ENCODE measurements around the gene PPIL6.

Gene PPIL6

DNA sequence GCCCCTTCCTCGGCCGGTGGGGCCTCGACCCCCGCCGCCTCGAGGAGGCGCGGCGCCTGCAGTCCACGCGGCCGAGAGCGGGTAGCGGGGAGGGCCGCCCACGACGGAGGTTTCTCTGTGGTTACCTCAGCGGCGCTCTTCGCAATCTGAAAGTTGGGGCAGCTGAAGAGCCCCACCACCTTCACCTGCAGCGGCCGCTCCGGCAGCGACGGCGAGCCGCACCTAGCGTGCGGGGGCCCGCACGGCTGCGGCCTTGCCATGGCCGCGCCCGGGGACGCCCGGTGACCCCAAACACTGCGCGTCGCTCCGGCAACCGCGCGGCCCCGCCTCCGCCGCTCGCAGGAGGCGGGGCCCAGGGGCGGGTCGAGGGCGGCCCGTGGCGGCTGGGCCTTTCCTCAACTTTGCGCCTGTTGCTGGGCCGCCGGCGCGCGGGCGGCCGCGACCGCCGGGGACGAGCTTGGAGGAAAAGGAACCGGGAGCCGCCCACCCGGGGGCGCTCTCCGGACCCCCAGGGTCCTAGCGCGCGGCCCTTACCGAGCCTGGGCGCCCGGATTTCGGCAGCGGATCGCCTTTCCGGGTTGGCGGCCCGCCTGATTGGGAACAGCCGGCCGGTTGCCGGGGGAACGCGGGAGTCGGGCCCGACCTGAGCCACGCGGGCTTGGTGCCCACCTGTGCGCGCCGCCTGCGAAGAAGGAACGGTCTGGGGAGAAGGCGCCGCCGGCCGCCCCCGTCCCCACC lies at the start of gene PPIL6, which contains the start of gene SMPD2:
Gene PPIL6 (minus strand): TSS at position 298 of the 738 bp plus-strand sequence. CDS start 38 bp downstream, at position 260.
Gene SMPD2 (plus strand): TSS at position 394 of the 738 bp plus-strand sequence. CDS start 398 bp downstream, outside the sequence.
- DNase-seq (ENCODE audit: low read depth in 2 of 2): peak; percentile 56 to 70

DNA sequence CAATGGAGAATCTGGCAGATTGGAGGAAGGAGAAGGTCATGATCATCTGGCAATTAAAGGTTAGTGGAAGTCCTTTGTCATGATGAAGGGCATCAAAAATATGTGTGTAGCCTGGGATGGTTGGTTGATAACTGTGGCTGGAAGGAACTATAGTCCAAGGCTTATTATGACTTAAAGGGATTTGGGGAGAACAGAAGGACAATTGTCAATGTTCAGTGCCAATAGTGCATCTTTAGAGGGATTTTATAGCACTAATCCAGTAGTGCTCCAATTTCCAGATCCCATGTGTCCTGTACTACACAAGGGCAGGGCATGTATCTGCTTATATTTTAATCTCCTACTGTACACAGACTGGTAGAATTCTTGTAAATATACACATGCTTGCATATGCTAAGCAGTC lies 47.6 kb upstream of the PPIL6 start:
- no peak for DNase-seq (ENCODE audit: low read depth in 2 of 2)

DNA sequence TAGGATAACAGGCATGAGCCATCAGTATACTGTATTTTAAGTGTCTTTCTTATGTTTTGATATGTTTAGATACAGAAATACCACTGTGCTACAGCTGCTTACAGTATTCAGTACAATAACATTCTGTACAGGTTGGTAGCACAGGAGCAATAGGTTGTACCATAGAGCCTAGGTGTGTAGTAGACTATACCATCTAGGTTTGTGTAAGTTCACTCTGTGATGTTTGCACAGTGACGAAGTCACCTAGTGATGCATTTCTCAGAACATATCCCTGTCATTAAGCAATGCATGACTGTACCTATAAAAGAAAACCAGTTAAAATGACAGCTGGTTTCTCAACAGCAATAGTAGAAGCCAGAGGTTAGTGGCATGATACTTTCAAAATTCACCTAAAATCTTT lies 45.6 kb upstream of the PPIL6 start:
- DNase-seq (ENCODE audit: low read depth in 2 of 2): no peak

DNA sequence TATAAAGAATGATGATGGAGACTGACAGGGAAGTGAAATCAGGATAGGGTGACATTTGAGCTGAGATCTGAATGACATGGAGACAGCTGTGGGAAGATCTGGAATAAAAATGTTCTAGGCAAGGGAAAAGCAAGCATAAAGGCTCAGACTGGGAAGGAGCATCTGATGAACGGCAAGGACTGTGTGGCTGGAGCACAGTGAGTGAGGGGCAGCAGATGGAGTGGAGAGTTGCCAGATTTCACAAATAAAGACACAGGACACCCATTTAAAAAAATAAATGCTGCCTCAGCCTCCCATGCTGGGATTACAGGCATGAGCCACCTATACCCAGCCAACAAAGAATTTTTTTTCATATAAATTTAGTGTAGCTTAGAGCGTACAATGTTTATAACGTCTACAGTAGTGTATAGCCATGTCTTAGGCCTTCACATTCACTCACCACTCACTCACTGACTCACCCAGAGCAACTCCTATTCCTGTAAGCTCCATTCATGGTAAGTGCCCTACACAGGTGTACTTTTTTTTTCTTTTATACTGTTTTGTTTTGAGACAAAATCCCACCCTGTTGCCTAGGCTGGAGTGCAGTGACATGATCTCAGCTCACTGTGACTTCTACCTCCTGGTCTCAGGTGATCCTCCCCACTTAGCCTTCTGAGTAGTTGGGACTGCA lies 45.0 kb upstream of the PPIL6 start:
- DNase-seq (ENCODE audit: low read depth in 2 of 2): no peak

DNA sequence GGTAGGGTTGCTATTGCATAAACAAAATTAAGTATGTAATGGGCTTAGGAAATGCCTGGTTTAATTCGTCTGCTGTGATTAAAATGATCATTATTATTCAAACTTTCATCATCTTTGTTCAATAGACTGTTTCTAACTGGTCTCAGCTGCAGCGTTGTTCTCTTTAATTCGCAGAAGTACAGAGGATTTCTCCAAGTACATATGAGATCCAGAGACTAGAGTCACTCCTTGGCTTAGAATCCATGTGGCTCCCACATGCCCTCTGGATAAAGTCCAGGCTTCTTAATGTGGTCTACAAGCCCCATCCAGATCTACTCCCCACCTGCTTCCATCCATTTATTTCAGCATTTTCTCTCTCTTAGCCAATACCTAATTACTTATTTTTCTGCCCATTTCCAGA lies 43.7 kb upstream of the PPIL6 start:
- DNase-seq (ENCODE audit: low read depth in 2 of 2): no peak

DNA sequence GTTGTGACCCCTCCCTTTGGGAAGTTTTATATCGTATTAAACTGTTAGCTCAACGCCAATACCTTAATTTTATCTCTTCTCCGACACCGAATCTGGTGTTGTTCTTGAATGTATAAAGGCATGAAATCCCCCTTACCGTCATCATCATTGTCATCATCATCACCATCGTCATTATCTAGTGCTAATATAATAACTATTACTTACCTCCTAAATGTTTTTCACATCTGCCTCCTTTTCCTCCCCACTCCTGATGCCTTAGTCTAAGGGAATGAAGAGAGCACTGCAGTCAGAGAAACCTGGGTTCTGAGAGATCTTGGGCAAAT lies 43.3 kb upstream of the PPIL6 start:
- no peak for DNase-seq (ENCODE audit: low read depth in 2 of 2)

DNA sequence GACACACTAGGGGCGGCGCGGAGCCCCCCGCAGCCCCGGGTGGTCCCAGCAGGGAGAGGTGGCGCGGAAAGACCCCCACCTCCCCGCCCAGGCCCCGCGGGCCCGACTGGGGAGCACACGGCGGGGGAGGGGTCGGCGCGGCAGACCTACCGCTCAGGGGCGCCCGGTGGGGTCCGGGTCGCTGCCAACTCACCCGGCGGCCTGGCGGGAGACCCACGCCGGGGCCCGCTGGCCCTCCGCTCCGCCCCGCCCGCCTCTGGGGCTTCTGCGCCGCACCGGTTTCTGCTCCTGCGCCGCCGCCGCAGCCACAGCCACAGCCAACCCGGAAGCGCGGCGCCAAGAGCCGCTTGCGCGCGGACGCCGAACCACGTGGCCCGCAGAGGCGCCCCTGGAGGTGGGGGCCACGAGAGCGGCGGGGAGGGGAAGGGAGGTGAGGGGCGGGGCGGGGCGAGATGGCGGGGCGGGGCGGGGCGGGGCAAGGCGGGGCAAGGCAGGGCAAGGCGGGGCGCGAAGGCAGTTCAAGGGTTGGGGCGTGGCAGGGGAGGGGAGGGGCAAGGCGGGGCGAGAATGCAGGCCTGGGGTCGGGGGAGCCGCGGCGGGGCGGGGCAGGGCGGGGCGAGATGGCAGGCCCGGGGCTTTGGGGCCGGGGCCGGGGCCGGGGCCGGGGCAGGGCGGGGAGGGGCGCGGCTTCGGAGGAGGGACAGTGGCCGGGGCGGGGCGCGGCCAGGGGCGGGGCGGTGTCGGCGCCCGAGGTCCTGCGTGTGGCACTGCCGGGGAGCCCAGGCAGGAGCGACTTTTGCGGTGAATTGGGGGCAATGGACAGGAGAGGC lies 42.7 kb upstream of the PPIL6 start, which contains the start of gene ZBTB24:
Gene ZBTB24 (minus strand): TSS at position 315 of the 830 bp plus-strand sequence. CDS start 1,193 bp downstream, outside the sequence.
- peak; percentile 82 to 93 for DNase-seq (ENCODE audit: low read depth in 2 of 2)

DNA sequence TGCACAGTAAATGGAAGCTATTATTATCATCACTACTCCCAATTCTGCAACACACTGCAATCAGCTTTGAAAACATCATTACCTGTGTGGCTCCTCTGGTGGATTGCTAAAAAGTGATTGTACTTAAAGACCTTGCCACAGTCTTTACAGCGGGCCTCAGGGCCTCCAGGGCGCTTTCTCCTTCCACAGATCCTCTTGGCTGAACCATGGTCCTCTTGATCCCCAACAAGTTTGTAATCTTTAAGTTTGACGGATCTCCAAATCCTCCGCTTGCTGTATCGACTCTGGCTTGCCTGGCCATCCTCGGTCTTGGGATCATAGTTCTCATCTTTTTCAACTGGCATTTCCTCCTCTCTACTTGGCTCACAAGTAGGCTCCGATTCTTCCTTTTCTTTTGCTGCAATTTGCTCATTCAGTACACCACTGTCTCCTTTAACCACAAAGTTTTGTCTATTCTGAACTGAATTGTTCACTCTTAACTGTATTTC lies 40.6 kb upstream of the PPIL6 start:
- no peak for DNase-seq (ENCODE audit: low read depth in 2 of 2)

DNA sequence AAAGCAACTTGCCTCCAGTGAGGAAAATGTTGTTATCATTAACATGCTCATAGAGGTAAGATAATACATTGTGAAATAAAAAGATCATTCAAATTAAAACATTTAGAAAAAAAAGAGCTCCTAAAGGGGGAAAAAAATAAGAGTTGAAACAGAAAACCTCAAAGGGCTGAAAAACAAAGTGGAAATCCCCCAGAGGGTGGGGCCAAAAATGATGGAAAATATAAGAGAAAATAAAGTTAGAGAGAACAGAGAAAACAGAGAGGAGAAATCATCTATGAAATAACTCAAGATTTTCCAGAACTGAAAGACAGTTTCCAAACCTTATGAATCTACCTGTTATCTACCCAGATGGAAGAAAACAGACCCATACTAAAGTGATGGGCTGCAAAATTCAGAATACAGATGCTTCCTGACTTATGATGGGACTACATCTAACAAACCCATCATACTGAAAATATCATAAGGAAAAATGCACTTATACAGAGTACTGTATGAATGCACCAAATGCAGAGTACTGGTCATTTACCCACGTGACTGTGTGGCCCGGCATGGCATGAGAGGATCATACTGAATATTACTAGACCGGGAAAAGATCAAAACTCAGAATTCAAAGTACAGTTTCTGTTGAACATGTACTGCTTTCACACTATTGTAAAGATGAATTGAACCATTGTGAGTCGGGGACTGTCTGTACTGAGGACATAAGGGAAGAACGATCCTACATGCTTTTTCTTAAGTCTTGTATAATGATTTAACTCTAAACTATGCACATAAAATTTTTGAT lies 38.6 kb upstream of the PPIL6 start:
- no peak for DNase-seq (ENCODE audit: low read depth in 2 of 2)

DNA sequence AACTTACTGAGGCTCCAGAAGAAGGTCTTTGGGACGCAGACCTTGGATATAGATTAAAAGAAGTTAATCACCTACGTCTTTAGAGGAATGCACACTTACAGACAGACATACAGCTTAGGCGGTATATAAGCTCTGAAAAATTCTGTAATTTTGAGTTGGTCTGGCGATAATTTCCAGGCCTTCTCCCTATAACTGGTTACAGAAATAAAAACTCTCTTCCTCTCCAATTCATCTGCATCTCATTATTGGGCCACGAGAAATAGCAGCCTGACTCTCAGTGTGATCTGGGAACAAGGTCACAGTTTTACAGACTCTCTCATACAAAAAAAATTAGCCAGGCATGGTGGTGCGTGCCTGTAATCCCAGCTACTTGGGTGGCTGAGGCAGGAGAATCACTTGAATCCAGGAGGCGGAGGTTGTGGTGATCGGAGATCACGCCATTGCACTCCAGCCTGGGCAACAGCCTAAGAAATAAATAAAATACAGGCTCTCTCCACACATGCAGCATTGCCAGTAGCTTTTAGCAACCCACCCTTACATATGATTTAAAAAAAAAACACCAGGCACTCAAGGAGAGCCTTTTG lies 37.9 kb upstream of the PPIL6 start:
- no peak for DNase-seq (ENCODE audit: low read depth in 2 of 2)

DNA sequence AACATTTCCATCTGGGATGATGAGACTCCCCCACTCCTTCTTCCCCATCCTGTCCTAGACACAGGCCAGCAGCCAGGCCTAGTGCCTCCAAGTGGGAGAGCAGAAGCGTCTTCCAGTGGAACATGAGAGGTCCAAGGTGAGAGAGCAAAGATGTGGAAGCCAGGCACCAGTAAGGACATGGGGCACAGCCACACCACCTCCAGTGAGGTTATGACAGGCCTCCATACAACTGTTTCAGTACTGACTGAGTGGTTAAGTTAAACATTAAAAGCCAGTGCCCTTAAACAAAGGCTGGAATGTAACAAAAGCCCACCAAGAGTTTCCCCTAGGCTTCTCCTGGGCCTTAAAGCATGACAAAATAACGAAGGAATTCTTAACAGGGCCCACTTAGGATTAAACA lies 37.3 kb upstream of the PPIL6 start:
- no peak for DNase-seq (ENCODE audit: low read depth in 2 of 2)

DNA sequence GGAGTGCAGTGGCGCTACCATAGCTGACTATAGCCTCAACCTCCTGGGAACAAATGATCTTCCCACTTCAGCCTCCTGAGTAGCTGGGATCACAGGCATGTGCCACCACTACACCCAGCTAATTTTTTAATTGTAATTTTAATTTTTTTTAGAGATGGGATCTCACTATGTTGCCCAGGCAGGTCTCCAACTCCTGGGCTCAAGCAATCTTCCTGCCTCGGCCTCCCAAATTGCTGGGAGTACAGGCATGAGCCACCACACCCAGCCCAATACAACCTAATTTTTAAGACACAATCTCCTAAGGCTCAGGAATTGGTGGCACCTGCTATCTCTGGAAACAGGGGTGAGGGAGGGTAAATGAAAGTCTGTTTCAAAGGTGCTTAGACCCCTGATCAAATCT lies 36.8 kb upstream of the PPIL6 start:
- DNase-seq (ENCODE audit: low read depth in 2 of 2): no peak

DNA sequence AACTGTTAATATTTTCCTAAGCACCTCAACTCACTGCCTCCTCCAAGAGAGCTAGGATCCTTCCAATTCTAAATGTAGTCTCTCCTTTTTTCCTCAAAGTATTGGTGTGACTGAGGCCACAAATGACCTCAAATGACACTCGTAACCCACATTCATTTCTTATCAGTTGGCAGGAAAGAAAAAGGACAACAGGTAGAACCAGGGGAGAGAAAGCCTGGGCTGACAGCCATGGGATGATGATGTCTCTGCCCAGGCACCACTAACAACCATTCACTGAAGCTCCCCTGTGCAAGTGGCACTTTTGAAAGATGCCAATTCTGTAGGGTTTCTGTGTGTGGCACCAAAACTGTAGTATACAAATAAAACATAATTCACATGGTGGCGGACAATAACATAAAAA lies 35.2 kb upstream of the PPIL6 start:
- no peak for DNase-seq (ENCODE audit: low read depth in 2 of 2)

DNA sequence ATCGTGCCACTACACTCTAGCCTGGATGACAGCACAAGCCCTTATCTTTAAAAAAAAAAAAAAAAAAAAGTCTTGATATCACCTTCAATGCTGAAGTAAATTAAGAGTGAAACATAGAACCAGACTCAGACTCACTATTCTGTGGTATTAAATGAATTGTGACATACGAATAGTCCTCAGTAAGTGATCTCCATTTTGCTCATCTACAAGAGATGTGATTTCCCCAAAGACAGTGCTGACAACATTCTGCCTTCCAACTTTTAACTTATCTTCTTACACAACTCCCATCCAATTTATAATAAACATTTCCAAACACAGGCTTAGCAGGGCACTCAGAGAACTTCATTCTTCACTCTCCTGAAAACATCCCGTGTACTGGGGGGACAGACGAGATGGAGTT lies 34.6 kb upstream of the PPIL6 start:
- DNase-seq (ENCODE audit: low read depth in 2 of 2): no peak

DNA sequence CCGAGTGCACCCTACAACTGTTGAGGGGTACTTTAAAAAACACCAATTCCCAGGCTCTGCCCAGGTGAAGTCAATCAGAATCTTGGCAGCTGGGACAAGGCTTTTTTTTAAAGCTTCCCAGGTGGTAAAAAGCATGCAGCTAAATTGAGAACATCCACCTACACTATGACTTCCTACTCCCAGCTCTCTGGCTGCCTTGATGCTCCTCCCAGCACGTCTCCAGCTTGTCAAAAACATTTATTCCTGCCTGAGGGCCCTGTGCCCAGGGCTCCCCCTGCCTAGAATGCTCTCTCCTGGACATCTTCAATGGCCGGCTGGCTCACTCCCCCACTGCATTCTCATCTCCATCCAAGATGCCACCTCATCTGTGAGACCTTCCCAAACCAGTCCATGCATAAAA lies 32.7 kb upstream of the PPIL6 start:
- DNase-seq (ENCODE audit: low read depth in 2 of 2): no peak

DNA sequence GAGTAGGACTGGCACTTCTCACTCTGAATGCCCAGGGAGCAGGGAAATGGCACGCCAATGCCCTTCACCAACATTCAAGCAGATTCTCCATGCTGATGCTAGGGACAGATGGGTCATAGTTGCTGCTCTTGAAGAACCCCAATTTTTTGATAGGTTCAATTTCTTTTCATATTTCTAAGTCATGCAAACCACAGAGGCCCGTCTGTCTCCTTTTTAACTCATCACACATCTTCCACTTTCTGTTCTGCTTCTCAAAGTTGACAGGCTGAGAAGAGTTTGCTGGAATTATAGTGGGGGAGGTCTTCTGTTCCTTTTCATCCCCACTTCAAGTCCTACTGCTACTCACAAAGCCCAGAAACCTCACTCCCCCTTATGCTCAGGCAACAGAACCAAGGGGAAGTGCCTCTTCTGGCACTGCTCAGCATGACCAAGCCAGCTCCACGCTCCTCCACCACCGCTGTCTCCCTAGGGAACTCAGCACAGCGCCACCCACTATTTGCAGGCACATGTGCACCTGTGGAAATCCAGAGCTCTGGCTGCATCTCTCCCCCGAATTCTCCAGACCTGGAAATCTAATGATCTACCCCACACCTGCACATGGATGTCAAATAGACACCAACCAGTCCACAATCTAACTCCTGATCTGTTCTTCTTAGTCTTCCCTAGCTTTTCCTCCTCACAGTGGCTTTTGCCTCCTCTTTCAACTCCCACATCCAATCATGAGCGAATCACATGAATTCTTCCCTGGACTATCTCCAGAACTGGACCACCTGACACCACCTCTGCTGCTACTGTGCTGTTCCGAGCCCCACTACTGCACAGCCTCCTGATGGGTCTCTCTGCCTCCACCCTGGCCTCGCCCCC lies 31.9 kb upstream of the PPIL6 start:
- DNase-seq (ENCODE audit: low read depth in 2 of 2): no peak

DNA sequence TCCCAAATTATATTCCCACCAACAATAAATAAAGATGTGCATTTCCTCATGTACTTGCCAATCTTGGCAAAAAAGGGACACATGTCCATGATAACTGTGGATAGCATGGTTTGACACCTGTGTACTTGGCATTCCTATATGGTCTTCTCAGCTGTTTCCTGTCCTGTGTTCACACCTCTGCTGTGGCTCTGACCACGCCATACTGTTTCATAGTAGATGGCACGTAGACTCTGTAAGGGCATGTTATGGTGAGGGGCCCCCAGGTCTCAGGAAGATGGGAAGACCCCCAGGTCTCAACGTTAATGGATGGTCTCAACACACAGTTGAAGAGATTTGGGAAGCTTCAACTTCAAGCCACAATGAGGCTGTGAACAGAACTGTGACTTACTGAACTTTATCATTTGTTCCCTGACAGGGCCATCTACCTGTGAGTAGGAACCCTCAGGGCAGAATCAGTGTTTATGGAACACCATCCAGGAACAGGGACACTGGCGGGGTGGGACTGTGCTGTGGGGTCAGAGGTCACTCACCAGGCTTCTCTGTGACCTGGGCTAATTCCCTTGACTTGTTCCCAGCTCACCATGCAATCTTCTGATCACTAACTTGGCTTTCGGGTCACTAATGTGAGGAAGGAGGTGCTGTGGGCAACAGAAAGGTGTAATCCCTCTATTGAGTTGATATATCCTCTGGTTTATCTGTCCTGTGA lies 30.8 kb upstream of the PPIL6 start:
- no peak for DNase-seq (ENCODE audit: low read depth in 2 of 2)

DNA sequence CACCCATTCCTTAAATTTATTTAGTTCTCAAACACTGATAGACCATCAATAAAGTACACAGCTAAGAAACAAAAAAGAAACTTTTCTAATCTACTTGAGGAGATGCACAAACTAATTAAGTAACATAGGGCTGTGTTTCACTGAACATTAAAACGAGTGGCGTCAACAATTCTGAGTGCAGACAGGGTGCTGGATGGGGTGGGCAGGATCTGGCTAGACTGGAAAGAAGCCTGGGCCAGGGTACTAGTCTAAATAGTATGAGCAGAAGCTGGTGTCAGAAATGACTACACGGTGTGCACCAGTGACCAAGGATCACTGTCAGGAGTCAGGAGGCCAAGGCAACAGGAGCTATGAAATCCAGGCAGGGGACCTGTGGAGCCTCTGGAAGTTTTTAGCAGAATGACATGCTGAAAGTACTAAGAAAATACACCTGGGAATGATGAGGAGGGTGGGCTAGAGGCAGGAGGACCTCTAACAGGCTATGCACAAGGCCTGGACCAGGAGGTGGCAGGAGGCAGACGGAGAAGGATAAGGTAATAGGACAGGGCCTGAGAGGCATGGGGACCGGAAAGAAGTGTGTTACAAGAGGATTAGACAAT lies 29.3 kb upstream of the PPIL6 start:
- no peak for DNase-seq (ENCODE audit: low read depth in 2 of 2)

DNA sequence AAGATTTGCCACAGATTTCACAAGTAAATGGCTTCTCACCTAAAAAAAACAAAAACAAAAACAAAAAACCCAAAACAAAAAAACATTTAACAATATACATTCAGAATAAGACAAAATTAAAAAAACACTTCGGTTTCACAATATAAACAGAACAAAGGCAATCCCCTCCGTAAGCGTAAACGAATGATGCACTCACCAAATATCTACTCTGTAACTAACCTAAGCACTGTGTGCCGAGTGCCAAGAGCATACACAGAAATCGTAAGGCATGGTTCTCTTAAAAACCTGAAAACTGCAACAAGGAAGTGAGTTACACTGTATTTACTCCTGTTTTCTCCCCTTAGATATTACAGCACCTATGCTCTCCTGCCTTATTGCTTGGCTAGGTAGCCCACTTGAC lies 27.3 kb upstream of the PPIL6 start:
- DNase-seq (ENCODE audit: low read depth in 2 of 2): no peak

Data from stimulated activated CD4-positive, alpha-beta T cell treated with anti-CD3 and anti-CD28 coated beads, Interleukin-4, amount 100 ng/mL, for 48 hours (primary cell).